GM12878 (cell line): ENCODE results near the gene TBCD. TPM values are rescaled to one million over a fixed set of nuclear protein-coding genes. Genes with fewer than 3 reads are reported as not detected.

Source experiments
- ATAC-seq: fragments of 200-7000 bp; cut with Tn5 transposase; 3 replicates; pipeline ENCODE4 v1.9.1; 2020; ENCODE audit warnings: mild to moderate bottlenecking, moderate library complexity
- BruUV-seq: library from RNA; stranded (reverse); fragments of 400-500 nt; replicated peaks from 2 replicates; lab custom pipeline; 2021; lab: Mats Ljungman, UMichigan
- CTCF ChIA-PET: fragments of 300-600 bp; sonication (Branson Sonifier 250); formaldehyde crosslinking; extraction: SDS; loops from one replicate; lab custom pipeline; 2021; ENCODE audit warnings: inconsistent platforms; lab: Yijun Ruan, JAX
- POLR2A ChIA-PET: fragments of 350-600 bp; formaldehyde crosslinking; extraction: SDS; loops from one replicate; lab custom pipeline; 2021; ENCODE audit warnings: inconsistent platforms; lab: Charles Lee
- RAD21 ChIA-PET: fragments of 300-600 bp; sonication (Branson Sonifier 250); formaldehyde crosslinking; loops from one replicate; lab custom pipeline; 2023; ENCODE audit warnings: antibody characterized with exemption; ENCODE audit not compliant: unreplicated experiment; lab: Charles Lee
- SMC1A ChIA-PET: fragments of 300-600 bp; sonication (Branson Sonifier 250); formaldehyde crosslinking; loops from one replicate; lab custom pipeline; 2023; ENCODE audit not compliant: unreplicated experiment, uncharacterized antibody; lab: Charles Lee
- DNase-seq: peaks from one replicate; pipeline ENCODE4 v3.0.0-alpha.2; 2011; ENCODE audit warnings: low read depth, low spot score
- FAIRE-seq: peaks from 3 replicates; lab custom pipeline; 2011; peaks lifted over from hg19 to GRCh38; lab: Jason Lieb, UNC
- H2AFZ ChIP-seq: 2 replicates; pipeline ENCODE4 v1.6.0; 2011; ENCODE audit warnings: low read depth, low read length, control low read depth; ENCODE audit not compliant: control insufficient read depth
- H3K27ac ChIP-seq: 2 replicates; pipeline ENCODE4 v1.5.1; 2011; ENCODE audit warnings: control low read depth; ENCODE audit not compliant: control insufficient read depth, insufficient read depth
- H3K27me3 ChIP-seq, 2 experiments: replicated peaks in 1 of 2; 2 replicates each; pipeline versions ENCODE4 v1.6.0 to v1.6.1; 2011; ENCODE audit warnings: low read length in 1 of 2; ENCODE audit not compliant: control insufficient read depth in 2 of 2, insufficient read depth in 2 of 2
- H3K36me3 ChIP-seq, 2 experiments: 2 replicates each; pipeline ENCODE4 v1.5.1; 2011; ENCODE audit warnings: low read length in 1 of 2; ENCODE audit not compliant: control insufficient read depth in 2 of 2, insufficient read depth in 2 of 2
- H3K4me1 ChIP-seq: 2 replicates; pipeline ENCODE4 v1.6.1; 2011; ENCODE audit warnings: mild to moderate bottlenecking, low read length, moderate library complexity, mixed read lengths; ENCODE audit not compliant: control insufficient read depth, insufficient read depth
- H3K4me2 ChIP-seq: 2 replicates; pipeline ENCODE4 v1.6.0; 2011; ENCODE audit warnings: control low read depth; ENCODE audit not compliant: control insufficient read depth, insufficient read depth
- H3K4me3 ChIP-seq: fragments of 200-600 bp; sonication (generic); 2 replicates; pipeline ENCODE4 v1.5.1; 2016
- H3K79me2 ChIP-seq: 2 replicates; pipeline ENCODE4 v1.6.0; 2011; ENCODE audit warnings: low read length; ENCODE audit not compliant: control insufficient read depth, insufficient read depth
- H3K9ac ChIP-seq: 2 replicates; pipeline ENCODE4 v1.8.0; 2011; ENCODE audit warnings: low read length, control low read depth, mixed read lengths; ENCODE audit not compliant: control insufficient read depth, insufficient read depth
- H3K9me3 ChIP-seq: replicated peaks from 3 replicates; pipeline ENCODE4 v1.5.1; 2011; ENCODE audit warnings: mild to moderate bottlenecking, low read length; ENCODE audit not compliant: control insufficient read depth, insufficient read depth
- H4K20me1 ChIP-seq: 2 replicates; pipeline ENCODE4 v1.6.0; 2011; ENCODE audit not compliant: control insufficient read depth, insufficient read depth
- FOS ChIP-seq: IDR thresholded peaks from 3 replicates; pipeline ENCODE4 v1.6.1; 2011; ENCODE audit warnings: borderline replicate concordance; ENCODE audit not compliant: insufficient read length; ENCODE audit errors: extremely low read depth
- RCOR1 ChIP-seq: conservative IDR thresholded peaks from 2 replicates; pipeline ENCODE4 v1.6.1; 2012; ENCODE audit warnings: low read depth, low read length, improper control_type of control experiment
- SUPT20H ChIP-seq: IDR thresholded peaks from 2 replicates; pipeline ENCODE4 v1.6.1; 2011; ENCODE audit warnings: low read depth, mild to moderate bottlenecking, low read length, moderate library complexity, borderline replicate concordance; ENCODE audit not compliant: control insufficient read depth
- WGBS: methylation state at CpG from one replicate; pipeline ENCODE4 v1.1.6; 2016; ENCODE audit warnings: low lambda C conversion rate; ENCODE audit not compliant: insufficient replicate concordance, insufficient coverage; ENCODE audit errors: missing lambda C conversion rate; 5-methylcytosine and 5-hydroxymethylcytosine counted together
- in situ Hi-C: fragments of 300-500 bp; cut with MboI; formaldehyde crosslinking; loops from 9 replicates; pipeline ENCODE4 v1.14.3; 2018; ENCODE audit warnings: mixed read lengths
- intact Hi-C: fragments of 100-400 bp; cut with micrococcal nuclease; formaldehyde crosslinking; loops from one replicate; pipeline ENCODE4 v1.14.2; 2022; ENCODE audit not compliant: unreplicated experiment
- polyA plus RNA-seq, 11 experiments: library from polyadenylated mRNA; depleted of rRNA in 4 of 11; unstranded in 6 of 11; stranded (reverse) in 5 of 11; fragments of >200 nt; fragmentation: Nextera tagmentation in 4 of 11; fragmentation: Illumina TruSeq in 1 of 11; extraction: Ambion mirVana in 4 of 11; extraction: Trizol in 1 of 11; gene quantifications; 1 replicate in 1 of 11; 2 replicates in 10 of 11; pipeline versions ENCODE4 v1.2.1 to v1.2.3, GENCODE V29; 2011 to 2016; ENCODE audit warnings: inconsistent platforms in 2 of 11, missing spikeins in 2 of 11, low read depth in 1 of 11
- total RNA-seq, 4 experiments: library from RNA; depleted of rRNA in 3 of 4; stranded (reverse); fragments of >200 nt in 3 of 4; fragmentation: Illumina TruSeq in 1 of 4; extraction: Trizol in 1 of 4; gene quantifications; 2 replicates each; pipeline versions ENCODE4 v1.2.1 to v1.2.3, GENCODE V29; 2013 to 2021
- TF ChIP-seq, protein P1 (sequence below), 3 experiments: IDR thresholded peaks in 2 of 3; conservative IDR thresholded peaks in 1 of 3; 2 replicates each; pipeline ENCODE4 v1.5.1; 2011; ENCODE audit warnings: low read depth in 3 of 3, low read length in 3 of 3, mild to moderate bottlenecking in 3 of 3, control low read depth in 2 of 3, moderate library complexity in 2 of 3, inconsistent platforms in 1 of 3, mixed read lengths in 1 of 3; ENCODE audit not compliant: control insufficient read depth in 2 of 3, insufficient read depth in 1 of 3; ENCODE audit errors: extremely low read depth in 1 of 3
- TF ChIP-seq, protein P2 (sequence below): fragments of 450-650 bp; formaldehyde crosslinking; IDR thresholded peaks from 2 replicates; pipeline ENCODE4 v1.4.0; 2022; ENCODE audit warnings: mild to moderate bottlenecking, moderate library complexity
- TF ChIP-seq, protein P3 (sequence below): fragments of 450-650 bp; IDR thresholded peaks from 2 replicates; pipeline ENCODE4 v1.6.1; 2016; ENCODE audit warnings: mild to moderate bottlenecking

The TBCD gene
- total and polyA plus RNA-seq, 10 of the 15 experiments (the other 5 are each of a cell fraction or from before 2014, with no cell fraction given) = 10.3 to 114 (median 52.4) TPM

DNA sequence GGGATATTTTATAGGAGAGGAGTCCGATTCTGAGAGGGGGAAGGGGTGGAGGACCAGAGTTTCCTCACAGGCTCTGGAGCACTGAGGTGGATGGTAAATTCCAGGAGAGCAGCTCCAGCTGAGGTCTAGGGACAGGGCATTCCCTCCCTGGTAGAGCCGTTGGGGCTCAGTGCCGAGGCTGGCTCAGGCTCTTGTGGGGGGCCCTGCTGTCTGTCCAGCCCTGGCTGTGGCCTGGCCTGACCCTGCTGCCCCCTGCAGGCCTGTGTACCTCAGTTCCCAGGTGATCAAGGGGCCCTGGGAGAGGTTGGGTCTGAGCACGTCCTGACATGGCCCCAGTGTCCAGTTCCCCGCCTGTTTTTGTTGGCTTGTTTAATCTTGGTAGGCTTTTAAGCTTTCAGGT, 71.1 kb downstream of the TBCD start:
- no peaks in the 10 kb centered on the region for H3K27me3 ChIP-seq
- peaks cover 3 to 4% of the 10 kb centered on the region in 2 experiments; a peak in 3 of 4 replicates for H3K36me3 ChIP-seq
- DNase-seq = no peak
- H3K4me3 ChIP-seq = no peak overlapping the region
- intact Hi-C loops = no loop called here
- no peak overlapping the region for H2AFZ ChIP-seq
- ChIA-PET POLR2A (no interaction called here), RAD21 (no interaction called here), CTCF (interaction anchor here (1.5 kb wide), 1 partner anchor 41 kb away, joined by 6 read pairs; no protein-coding TSS in a partner anchor)
- H3K27ac ChIP-seq = no peak overlapping the region
- ATAC-seq = peak; percentile 61; the same call in 2 of the 3 replicates
- no peaks in the 10 kb centered on the region for H3K9me3 ChIP-seq
- no peak for FAIRE-seq
- H3K4me2 ChIP-seq = no peak overlapping the region
- WGBS = 75% methylated on average over 5 of the region's 5 CpGs
- H3K9ac ChIP-seq = no peak overlapping the region
- no peaks in the 10 kb centered on the region for H3K4me1 ChIP-seq
- no peaks in the 10 kb centered on the region for H3K79me2 ChIP-seq
- H4K20me1 ChIP-seq = no peaks in the 10 kb centered on the region
- in situ Hi-C loops = no loop called here
- TF ChIP-seq RCOR1 (no peak), FOS (no peak), SUPT20H (no peak)
- TF ChIP-seq, protein P1, sequence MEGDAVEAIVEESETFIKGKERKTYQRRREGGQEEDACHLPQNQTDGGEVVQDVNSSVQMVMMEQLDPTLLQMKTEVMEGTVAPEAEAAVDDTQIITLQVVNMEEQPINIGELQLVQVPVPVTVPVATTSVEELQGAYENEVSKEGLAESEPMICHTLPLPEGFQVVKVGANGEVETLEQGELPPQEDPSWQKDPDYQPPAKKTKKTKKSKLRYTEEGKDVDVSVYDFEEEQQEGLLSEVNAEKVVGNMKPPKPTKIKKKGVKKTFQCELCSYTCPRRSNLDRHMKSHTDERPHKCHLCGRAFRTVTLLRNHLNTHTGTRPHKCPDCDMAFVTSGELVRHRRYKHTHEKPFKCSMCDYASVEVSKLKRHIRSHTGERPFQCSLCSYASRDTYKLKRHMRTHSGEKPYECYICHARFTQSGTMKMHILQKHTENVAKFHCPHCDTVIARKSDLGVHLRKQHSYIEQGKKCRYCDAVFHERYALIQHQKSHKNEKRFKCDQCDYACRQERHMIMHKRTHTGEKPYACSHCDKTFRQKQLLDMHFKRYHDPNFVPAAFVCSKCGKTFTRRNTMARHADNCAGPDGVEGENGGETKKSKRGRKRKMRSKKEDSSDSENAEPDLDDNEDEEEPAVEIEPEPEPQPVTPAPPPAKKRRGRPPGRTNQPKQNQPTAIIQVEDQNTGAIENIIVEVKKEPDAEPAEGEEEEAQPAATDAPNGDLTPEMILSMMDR (IDR thresholded peaks at IDR 0.05 in 2 of 3, conservative IDR thresholded peaks at IDR 0.05 in 1 of 3; ENCODE audit: control insufficient read depth in 2 of 3, extremely low read depth in 1 of 3, insufficient read depth in 1 of 3, low read depth in 3 of 3, low read length in 3 of 3) = peak; percentile 13 to 44 (median 16); a peak in 3 of 6 replicates
- TF ChIP-seq, protein P2, sequence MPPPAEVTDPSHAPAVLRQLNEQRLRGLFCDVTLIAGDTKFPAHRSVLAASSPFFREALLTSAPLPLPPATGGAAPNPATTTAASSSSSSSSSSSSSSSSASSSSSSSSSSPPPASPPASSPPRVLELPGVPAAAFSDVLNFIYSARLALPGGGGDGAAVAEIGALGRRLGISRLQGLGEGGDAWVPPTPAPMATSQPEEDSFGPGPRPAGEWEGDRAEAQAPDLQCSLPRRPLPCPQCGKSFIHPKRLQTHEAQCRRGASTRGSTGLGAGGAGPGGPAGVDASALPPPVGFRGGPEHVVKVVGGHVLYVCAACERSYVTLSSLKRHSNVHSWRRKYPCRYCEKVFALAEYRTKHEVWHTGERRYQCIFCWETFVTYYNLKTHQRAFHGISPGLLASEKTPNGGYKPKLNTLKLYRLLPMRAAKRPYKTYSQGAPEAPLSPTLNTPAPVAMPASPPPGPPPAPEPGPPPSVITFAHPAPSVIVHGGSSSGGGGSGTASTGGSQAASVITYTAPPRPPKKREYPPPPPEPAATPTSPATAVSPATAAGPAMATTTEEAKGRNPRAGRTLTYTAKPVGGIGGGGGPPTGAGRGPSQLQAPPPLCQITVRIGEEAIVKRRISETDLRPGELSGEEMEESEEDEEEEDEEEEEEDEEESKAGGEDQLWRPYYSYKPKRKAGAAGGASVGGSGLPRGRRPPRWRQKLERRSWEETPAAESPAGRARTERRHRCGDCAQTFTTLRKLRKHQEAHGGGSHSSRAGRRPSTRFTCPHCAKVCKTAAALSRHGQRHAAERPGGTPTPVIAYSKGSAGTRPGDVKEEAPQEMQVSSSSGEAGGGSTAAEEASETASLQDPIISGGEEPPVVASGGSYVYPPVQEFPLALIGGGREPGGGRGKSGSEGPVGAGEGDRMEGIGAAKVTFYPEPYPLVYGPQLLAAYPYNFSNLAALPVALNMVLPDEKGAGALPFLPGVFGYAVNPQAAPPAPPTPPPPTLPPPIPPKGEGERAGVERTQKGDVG (CRISPR knock-in tag) = no peak
- TF ChIP-seq, protein P3, sequence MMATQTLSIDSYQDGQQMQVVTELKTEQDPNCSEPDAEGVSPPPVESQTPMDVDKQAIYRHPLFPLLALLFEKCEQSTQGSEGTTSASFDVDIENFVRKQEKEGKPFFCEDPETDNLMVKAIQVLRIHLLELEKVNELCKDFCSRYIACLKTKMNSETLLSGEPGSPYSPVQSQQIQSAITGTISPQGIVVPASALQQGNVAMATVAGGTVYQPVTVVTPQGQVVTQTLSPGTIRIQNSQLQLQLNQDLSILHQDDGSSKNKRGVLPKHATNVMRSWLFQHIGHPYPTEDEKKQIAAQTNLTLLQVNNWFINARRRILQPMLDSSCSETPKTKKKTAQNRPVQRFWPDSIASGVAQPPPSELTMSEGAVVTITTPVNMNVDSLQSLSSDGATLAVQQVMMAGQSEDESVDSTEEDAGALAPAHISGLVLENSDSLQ = no peak
- TF ChIP-seq, all 136 proteins: peak for 1
- SMC1A ChIA-PET = no interaction called here
- BruUV-seq = no TSS peak
